Panc1 (cell line): Measurements from ENCODE around the gene SLC4A4. TPM values are rescaled to one million over a fixed set of nuclear protein-coding genes. Genes with fewer than 3 reads are reported as not detected.

Experiments
- ATAC-seq: fragments of 200-7000 bp; cut with Tn5 transposase; 2 replicates; pipeline ENCODE4 v1.9.1; 2020; ENCODE audit warnings: mild to moderate bottlenecking, moderate library complexity
- BruUV-seq: library from RNA; stranded (reverse); fragments of 400-500 nt; replicated peaks from 2 replicates; lab custom pipeline; 2021; lab: Mats Ljungman, UMichigan
- CTCF ChIA-PET: fragments of 300-600 bp; sonication (Branson Sonifier 250); formaldehyde crosslinking; loops from one replicate; lab custom pipeline; 2022; ENCODE audit warnings: antibody characterized with exemption; lab: Charles Lee
- POLR2A ChIA-PET: fragments of 300-600 bp; sonication (Branson Sonifier 250); formaldehyde crosslinking; loops from one replicate; lab custom pipeline; 2022; ENCODE audit warnings: antibody characterized with exemption; lab: Charles Lee
- DNase-seq: peaks from one replicate; pipeline ENCODE4 v3.0.0-alpha.2; 2010; ENCODE audit warnings: low read depth, low spot score
- H3K27ac ChIP-seq: 2 replicates; pipeline ENCODE4 v1.5.1; 2011; ENCODE audit warnings: mild to moderate bottlenecking, low read length, inconsistent platforms
- H3K27me3 ChIP-seq: fragments of 200-500 bp; sonication (Bioruptor generic); 2 replicates; pipeline ENCODE4 v1.6.0; 2014; ENCODE audit warnings: low read length, inconsistent platforms; ENCODE audit not compliant: control insufficient read depth, insufficient read depth
- H3K36me3 ChIP-seq: fragments of 200-500 bp; sonication (Bioruptor generic); 2 replicates; pipeline ENCODE4 v1.5.1; 2014; ENCODE audit warnings: inconsistent platforms, mild to moderate bottlenecking, low read length, moderate library complexity; ENCODE audit not compliant: control insufficient read depth, insufficient read depth
- H3K4me1 ChIP-seq: 2 replicates; pipeline ENCODE4 v1.5.1; 2011; ENCODE audit warnings: inconsistent platforms, mild to moderate bottlenecking, low read length, moderate library complexity; ENCODE audit not compliant: control insufficient read depth, insufficient read depth
- H3K4me3 ChIP-seq, 2 experiments: 2 replicates each; pipeline ENCODE4 v1.5.1; 2011 to 2012; ENCODE audit warnings: low read depth in 2 of 2, low read length in 2 of 2, mild to moderate bottlenecking in 2 of 2, inconsistent platforms in 1 of 2, moderate library complexity in 1 of 2
- H3K9me3 ChIP-seq: fragments of 200-500 bp; sonication (Bioruptor generic); 2 replicates; pipeline ENCODE4 v1.5.1; 2014; ENCODE audit warnings: low read depth, mild to moderate bottlenecking, inconsistent platforms, low read length, moderate library complexity; ENCODE audit not compliant: control insufficient read depth, insufficient read depth
- CTCF ChIP-seq: fragments of 450-650 bp; IDR thresholded peaks from 2 replicates; pipeline ENCODE4 v1.5.1; 2017; ENCODE audit warnings: mild to moderate bottlenecking
- POLR2AphosphoS5 ChIP-seq: IDR thresholded peaks from 2 replicates; pipeline ENCODE4 v1.6.1; 2012; ENCODE audit warnings: mild to moderate bottlenecking, low read depth, low read length, moderate library complexity
- REST ChIP-seq, 2 experiments: IDR thresholded peaks; 2 replicates each; pipeline ENCODE4 v1.6.1; 2011 to 2012; ENCODE audit warnings: low read depth in 2 of 2, control low read depth in 1 of 2, low read length in 1 of 2, mild to moderate bottlenecking in 1 of 2, moderate library complexity in 1 of 2; ENCODE audit not compliant: insufficient read depth in 1 of 2
- SIN3A ChIP-seq: IDR thresholded peaks from 2 replicates; pipeline ENCODE4 v1.6.1; 2012; ENCODE audit warnings: low read depth, mild to moderate bottlenecking, low read length, moderate library complexity, borderline replicate concordance; ENCODE audit not compliant: insufficient read depth
- TCF7L2 ChIP-seq: IDR thresholded peaks from 2 replicates; pipeline ENCODE4 v1.6.1; 2011; ENCODE audit warnings: mild to moderate bottlenecking, low read depth, low read length, inconsistent platforms
- in situ Hi-C: cut with HindIII; loops from 2 replicates; pipeline ENCODE4 v1.10.0; 2016; ENCODE audit warnings: low sequenced_read_pairs, low pct_unique_long_range_greater_than_20kb
- intact Hi-C: fragments of 100-400 bp; cut with micrococcal nuclease; formaldehyde crosslinking; loops from one replicate; pipeline ENCODE4 v1.10.0; 2022; ENCODE audit not compliant: unreplicated experiment
- total RNA-seq: library from RNA; stranded (reverse); gene quantifications from one replicate; pipeline ENCODE4 v1.2.1, GENCODE V29; 2021; ENCODE audit not compliant: unreplicated experiment

Gene SLC4A4
- total RNA-seq, 1 experiment from 2014 or later: 0.26 TPM

GRCh38 chr4:71442336-71442735, 103.5 kb downstream of the SLC4A4 start:
- no peak for TF ChIP-seq TCF7L2
- TF ChIP-seq REST (IDR thresholded peaks at IDR 0.05; ENCODE audit: insufficient read depth in 1 of 2, low read depth in 2 of 2, low read length in 1 of 2): no peak
- TF ChIP-seq SIN3A: no peak
- TF ChIP-seq POLR2AphosphoS5: no peak
- TF ChIP-seq CTCF: no peak
- no peaks in the 10 kb centered on the region for H3K36me3 ChIP-seq
- intact Hi-C loops: no loop called here
- no peaks in the 10 kb centered on the region for H3K4me1 ChIP-seq
- in situ Hi-C loops: no loop called here
- ATAC-seq (no peak), DNase-seq (no peak)
- POLR2A ChIA-PET: no interaction called here
- no peak overlapping the region for H3K4me3 ChIP-seq
- no TSS peak for BruUV-seq
- no peaks in the 10 kb centered on the region for H3K9me3 ChIP-seq
- CTCF ChIA-PET: interaction anchor here (0.5 kb wide), 1 partner anchor 11 kb away, joined by 6 read pairs; no protein-coding TSS in a partner anchor
- no peak overlapping the region for H3K27ac ChIP-seq
- H3K27me3 ChIP-seq: no peaks in the 10 kb centered on the region

- CTCF ChIA-PET: no interaction called here
These were observed 105.6 kb downstream of the SLC4A4 start for GRCh38 chr4:71444395-71444794.

More at GRCh38 chr4:71444395-71444794, 105.6 kb downstream of the SLC4A4 start:
- Histone ChIP-seq H3K27ac (no peak overlapping the region), H3K4me1 (no peaks in the 10 kb centered on the region), H3K36me3 (no peaks in the 10 kb centered on the region), H3K9me3 (no peaks in the 10 kb centered on the region), H3K27me3 (no peaks in the 10 kb centered on the region), H3K4me3 (no peak overlapping the region)
- in situ Hi-C loops (no loop called here), intact Hi-C loops (no loop called here)
- BruUV-seq: no TSS peak
- POLR2A ChIA-PET: no interaction called here
- DNase-seq: no peak
- TF ChIP-seq SIN3A (no peak), CTCF (no peak), TCF7L2 (no peak), POLR2AphosphoS5 (no peak), REST (IDR thresholded peaks at IDR 0.05; ENCODE audit: insufficient read depth in 1 of 2, low read depth in 2 of 2, low read length in 1 of 2) (no peak)
- ATAC-seq: no peak
